ENCODE measurements around the gene GFRA3.

DNA sequence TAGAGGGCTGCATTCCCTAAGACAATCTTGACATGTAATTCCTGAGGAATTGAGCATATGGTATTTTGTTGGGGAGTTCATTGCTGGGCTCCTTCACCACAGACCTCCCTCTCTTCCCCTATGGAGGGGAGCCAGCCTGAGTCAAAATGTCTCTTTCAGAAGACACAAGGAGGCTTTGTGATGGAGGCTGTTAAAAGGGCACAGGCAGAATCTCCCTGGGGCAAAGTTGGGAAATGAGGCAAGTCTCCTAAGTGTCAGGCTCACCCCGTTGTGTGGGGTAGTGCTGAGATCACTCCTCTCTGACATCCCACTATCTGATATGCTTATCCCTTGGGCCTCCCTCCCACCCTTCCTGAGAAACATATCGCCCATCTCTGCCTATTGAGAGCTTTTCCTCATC, 30.6 kb downstream of the GFRA3 start:
- TF ChIP-seq EP300 (IDR thresholded peaks at IDR 0.05; ENCODE audit: low read depth): no peak
- TF ChIP-seq CTCF (IDR thresholded peaks at IDR 0.05): no peak
